GM18517 (cell line): ENCODE results near the gene SEPTIN10.
"Not testable (repeated sequence)": the region's sequence is repeated elsewhere in the genome, so short reads cannot be mapped to it uniquely, and the experiment has no call there.

ENCODE experiments used
- ATAC-seq: cut with Tn5 transposase; IDR thresholded peaks from one replicate; pipeline ENCODE4 v1.9.1; 2021; ENCODE audit warnings: mild to moderate bottlenecking, moderate library complexity; ENCODE audit not compliant: unreplicated experiment

The SEPTIN10 gene

DNA sequence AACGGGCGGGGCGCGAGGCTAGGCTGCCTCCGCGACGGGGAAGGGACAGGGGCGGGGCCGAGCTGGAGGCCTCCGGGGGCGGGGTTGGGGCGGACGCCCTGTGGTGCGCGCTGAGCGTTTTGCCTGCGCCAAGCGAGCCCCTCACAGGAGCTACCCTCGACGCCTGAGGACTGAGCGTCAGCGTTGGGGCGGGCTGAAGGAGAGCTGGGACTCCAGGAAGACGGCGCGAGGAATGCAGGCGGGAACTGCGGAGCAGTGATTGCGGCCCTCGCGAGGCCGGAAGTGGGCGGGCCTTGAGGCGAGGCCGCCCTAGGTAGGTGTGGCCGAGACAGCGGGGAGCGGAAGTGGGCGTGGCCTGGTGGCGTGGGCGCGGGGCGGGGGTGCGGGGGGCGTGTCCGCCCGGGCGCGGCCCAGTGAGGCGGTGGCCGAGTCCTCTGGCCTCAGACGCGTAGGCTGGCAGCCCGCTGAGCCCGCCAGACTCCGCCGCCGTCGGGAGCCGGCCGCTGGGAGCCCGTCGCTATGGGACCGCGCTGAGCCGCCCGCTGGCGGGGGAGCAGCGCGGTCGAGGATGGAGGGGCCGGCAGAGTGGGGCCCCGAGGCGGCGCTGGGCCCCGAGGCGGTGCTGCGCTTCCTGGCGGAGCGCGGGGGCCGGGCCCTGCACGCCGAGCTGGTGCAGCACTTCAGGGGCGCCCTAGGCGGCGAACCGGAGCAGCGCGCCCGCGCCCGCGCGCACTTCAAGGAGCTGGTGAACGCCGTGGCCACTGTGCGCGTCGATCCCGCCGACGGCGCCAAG, at the start of gene SEPTIN10, which contains the start of gene SOWAHC:
SEPTIN10 (minus strand) TSS at position 45 of the 793 bp plus-strand sequence. CDS start 139 bp downstream, outside the sequence.
SOWAHC (plus strand) TSS at position 443 of the 793 bp plus-strand sequence; CDS start at position 569, 126 bp downstream.
- ATAC-seq: peak; percentile 76

DNA sequence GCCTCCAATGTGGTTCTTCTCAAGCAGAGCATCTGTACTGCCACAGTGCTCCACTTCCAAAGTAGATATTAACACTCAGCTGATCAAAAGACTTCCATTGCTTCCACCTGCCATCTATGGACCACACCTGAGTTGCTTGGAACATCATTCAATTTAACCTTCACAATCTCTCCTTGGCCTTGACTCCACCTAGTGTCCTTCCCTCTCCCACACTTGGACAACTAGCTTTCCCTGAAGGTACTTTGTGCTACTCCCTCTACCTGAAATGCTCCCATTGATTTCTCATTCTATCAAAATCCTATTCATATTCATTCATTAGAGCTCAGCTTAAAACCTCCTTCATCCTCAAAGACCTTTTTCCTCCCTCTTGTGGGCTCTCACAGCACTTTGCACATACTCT, 49.1 kb upstream of the SEPTIN10 start:
- no peak for ATAC-seq

DNA sequence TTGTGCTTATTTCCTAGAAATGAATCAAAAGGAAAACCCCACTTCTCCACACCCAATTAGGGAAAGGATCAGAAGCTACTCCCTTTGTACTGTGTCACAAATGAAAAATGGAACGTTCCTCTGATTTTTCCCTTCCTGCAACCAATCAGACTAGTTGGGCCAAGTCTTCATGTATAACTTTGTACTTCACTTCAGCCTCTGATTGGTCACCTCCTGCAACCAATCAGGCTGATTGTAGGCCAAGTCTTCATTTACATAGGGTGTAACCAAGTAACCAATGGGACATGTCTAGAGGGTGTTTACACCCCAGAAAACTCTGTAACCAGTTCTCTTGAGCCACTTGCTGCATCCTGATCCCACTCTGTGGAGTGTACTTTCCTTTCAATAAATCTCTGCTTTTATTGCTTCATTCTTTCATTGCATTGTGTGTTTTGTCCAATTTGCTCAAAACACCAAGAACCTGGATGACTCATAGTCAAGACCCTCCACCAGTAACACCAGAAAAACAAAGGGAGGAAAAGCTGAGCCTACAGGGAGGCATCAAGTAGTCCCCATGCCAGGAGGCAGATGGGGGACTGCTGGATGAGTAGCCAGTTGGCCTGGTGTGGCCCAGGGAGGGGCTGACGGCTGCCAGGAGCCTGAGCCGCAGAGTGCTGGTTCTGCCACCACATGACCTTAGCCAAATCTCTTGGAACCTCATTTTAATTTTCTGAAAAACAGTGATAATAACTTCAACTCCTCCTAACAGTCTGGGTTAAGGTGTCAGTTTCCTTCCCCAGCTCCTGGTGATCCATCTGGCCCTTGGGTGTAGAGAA, 46.5 kb upstream of the SEPTIN10 start:
- no peak for ATAC-seq

GRCh38 chr2:109659396-109660045, 45.8 kb upstream of the SEPTIN10 start:
- no peak for ATAC-seq

DNA sequence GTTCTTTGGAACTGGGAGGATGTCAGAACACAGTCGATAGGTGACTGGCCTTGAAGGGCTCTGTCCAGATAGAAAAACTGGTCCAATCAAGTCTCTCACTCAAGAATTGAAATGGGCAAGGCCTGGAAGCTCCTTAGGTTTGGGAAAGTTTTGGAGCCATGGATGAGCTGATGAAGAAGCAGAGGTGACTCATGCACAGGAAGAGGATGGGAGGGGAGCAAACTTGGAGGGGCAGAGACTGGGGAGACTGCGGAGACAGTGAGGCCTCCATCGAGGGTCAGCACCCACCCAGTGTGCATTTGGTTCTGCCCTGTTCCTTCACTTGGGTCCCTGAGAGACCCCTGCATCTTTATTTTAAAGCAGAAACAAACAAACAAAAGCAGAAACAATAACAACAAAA, 41.5 kb upstream of the SEPTIN10 start:
- no peak for ATAC-seq

DNA sequence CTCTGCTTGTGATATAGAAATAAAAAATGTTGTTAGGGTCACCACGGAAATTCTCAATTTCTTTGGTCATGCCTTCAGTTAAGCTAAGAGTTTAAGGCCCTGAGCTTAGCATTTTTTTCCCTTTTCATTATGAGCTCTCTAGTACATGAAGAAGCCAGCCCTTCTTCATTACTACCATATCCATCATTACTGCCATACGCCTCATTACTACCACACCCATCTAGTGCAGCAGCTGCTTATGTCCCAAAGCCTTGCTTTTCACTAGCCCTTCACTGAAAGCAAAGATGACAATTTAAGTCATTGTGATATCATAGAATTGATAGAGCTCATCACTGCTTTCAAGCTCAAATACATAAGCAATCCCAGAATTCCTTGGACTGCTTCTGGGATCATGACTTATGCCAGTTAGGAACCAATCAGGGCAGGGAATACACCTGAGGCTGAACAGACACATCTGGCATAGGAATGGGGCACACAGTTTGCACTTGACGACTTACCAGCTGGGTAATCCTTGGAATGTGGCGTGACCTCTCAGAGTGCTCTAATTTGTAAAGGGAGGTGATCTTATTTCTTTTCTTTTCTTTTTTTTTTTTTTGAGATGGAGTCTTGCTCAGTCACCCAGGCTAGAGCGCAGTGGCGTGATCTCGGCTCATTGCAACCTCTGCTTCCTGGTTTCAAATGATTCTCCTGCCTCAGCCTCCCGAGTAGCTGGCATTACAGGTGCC, 40.7 kb upstream of the SEPTIN10 start:
- no peak for ATAC-seq

GRCh38 chr2:109649736-109650695, 36.2 kb upstream of the SEPTIN10 start:
- no peak for ATAC-seq

- ATAC-seq: no peak
Measured at GRCh38 chr2:109648041-109648527, 34.3 kb upstream of the SEPTIN10 start.

DNA sequence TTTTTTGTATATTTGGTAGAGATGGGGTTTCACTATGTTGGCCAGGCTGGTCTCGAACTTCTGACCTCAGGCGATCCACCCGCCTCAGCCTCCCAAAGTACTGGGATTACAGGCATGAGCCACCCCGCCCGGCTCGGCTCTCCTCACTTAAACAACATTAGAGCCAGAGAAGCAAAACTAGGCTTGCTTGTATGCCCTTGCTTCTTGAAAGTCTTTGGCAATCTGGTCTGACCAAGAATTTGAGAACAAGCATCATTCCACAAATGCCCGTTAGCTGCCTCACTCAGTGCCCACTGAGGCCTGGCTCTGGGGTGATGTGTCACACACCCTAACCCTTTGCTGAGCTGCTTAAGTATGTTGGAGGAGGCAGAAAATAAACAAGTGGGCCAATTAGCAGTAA, 33.9 kb upstream of the SEPTIN10 start:
- ATAC-seq: no peak

DNA sequence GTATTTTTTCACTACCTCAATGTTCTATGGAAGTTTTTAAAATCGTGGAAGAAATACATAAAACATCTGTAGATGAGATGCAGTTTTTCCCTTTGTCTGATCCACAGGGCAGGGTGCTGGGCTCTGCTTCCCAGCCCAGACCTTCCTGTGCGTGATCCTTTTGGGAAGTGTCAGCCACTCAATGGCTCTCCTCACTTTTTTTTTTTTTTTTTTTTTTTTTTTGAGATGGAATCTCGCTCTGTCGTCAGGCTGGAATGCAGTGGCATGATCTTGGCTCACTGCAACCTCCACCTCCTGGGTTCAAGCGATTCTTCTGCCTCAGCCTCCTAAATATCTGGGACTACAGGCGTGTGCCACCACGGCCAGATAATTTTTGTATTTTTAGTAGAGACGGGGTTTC, 33.2 kb upstream of the SEPTIN10 start:
- ATAC-seq: no peak

DNA sequence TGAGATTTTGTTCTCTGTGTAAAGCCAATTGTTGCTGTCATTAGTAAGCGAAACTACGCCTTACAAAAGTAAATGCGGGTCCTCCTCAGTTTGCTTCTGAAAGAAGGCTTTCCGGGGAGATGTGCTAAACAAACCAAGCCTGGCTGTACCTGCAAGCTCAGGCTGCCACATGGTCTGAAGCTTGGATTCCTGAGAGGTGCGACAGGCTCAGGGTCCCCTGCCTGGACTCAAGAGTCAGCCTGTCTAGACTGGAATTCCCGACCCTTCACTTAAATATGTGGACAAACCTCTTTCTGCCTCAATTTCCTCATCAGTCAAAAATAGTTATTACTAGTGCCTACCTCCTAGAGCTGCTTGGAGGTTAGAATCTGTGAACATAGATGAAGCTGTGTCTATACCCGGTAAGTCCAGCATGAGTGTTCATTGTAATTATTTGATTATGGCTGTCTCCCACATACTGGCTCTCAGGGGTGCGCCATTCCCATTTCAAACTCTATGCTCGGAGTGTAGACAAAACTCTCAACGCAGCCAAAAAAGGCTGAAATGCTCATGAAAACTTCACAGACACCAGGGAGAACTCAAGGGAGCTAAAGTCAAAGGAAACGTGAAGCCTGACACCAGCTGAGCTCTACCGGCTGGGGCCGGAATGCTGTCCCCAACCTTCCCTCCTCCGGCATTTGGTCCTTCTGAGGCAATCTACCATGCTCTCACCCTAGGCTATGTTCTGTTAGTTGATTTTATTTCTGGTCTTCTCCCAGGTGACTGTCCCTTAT, 31.8 kb upstream of the SEPTIN10 start:
- no peak for ATAC-seq

DNA sequence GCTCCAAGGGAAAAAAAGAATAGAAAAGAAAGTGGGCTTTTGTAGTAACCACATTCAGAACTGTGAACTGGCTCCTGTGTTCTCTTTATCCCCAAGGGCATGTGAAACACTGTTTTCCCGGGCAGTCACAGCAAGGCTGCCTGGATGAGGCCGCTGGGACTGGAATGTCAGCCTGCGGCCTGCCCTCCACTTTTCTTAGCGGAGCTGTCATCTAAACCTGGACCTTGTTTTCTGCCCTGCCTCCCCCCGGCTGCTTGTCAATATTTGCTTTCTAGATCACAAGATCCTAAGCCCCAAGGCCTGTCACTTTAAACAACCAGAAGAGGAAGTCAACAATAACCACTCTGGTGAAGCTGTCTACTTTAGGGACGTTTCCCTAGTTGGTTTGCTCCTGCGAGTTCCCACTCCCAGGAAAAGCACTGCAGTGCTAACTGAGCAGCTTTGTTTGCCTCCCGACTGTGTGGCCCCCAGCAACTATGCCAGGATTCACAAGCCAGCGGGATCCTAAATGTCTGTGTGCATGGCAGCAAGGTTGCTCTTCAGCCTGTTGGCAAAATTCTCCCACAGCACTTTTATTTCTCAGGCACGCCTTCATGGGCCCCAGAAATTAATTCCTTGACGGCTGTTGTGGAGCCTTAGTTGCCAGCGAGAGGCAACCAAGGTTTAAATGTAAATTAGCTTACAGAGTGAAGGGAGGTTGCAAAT, 31.0 kb upstream of the SEPTIN10 start:
- no peak for ATAC-seq

GRCh38 chr2:109640000-109640399, 26.2 kb upstream of the SEPTIN10 start:
- not testable (repeated sequence) for ATAC-seq

DNA sequence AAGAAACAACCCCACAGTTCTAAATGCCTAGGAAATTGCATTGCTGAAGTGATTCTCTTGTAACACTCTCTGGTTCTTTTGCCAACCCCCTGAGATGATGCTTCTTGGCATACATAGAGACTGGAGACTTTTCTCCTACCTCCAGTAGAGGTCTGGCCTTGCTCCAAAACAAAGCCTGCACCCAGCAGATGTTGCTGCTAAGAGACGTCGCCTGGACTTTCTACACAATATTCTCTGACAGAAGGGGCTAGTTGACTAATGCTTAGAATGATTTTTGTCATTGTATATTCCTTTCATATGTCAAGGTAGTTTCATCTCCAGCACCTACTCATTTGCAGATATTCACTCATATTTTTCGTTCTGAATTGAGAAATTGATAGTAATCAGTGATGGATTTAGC, 25.0 kb upstream of the SEPTIN10 start:
- ATAC-seq: no peak

- peak; percentile 81 for ATAC-seq
Measured at GRCh38 chr2:109637749-109638570, 24.2 kb upstream of the SEPTIN10 start.

GRCh38 chr2:109636317-109636716, 22.6 kb upstream of the SEPTIN10 start:
- no peak for ATAC-seq
